Measurements from ENCODE around the gene ADAP2. TPM values are rescaled to one million over a fixed set of nuclear protein-coding genes. Genes with fewer than 3 reads are reported as not detected.
"Not testable (repeated sequence)": the region's sequence is repeated elsewhere in the genome, so short reads cannot be mapped to it uniquely, and the experiment has no call there.

Gene ADAP2
- total RNA-seq, 2 donors from 2014 or later, result 0.76 to 1.1 TPM

DNA sequence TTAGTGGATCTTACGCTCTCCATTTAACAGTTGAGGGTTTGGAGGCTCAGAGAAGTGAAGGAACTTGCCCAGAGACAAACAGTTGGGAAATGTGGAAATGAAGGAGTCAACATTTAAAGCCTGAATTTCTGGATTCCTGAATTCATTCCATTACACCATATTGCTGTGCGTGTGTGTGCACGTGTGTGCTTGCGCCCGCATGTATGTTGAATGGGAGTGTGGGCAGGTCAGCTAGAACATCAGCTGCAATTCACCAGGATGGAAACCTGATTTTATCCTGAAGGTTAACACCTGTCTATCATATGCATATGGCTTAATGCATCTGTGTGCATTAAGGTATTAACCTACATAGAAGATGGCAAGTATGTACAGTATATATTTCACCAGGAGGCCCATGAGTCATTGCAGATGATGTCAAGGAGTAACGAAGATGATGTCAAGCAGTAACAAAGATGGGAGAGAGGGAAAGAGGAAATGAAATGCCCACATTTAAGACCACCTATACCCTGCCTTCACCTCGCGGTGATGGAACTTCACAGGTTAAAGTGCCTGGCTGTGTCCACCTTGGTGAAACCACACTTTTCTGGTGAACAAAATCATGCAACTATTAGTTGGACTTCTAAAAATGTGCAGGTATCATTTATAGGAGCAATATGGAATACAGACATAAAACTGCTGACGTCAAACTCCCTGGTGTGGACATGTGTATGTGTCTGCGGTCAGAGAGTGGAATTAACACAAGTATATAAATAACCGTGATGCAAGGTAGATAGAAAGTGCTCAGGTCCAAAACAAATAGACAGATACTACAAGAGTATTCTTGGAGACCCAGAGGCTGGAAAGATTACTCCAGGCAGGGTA, 832 bp upstream of the ADAP2 start:
- peaks cover 29 to 44% of the 10 kb centered on the region in 2 donors for H3K27me3 Mint-ChIP-seq
- no peaks in the 10 kb centered on the region for H3K9me3 Mint-ChIP-seq
- ATAC-seq, result no peak
- H3K4me3 Mint-ChIP-seq, result peak overlapping the region; percentile 42
- no peaks in the 10 kb centered on the region for H3K36me3 Mint-ChIP-seq
- DNase-seq (ENCODE audit: low spot score), result no peak
- no peak overlapping the region for H3K27ac Mint-ChIP-seq
- H3K4me1 Mint-ChIP-seq (ENCODE audit: low read depth in 2 of 2), result peaks cover 13 to 15% of the 10 kb centered on the region in 2 donors

DNA sequence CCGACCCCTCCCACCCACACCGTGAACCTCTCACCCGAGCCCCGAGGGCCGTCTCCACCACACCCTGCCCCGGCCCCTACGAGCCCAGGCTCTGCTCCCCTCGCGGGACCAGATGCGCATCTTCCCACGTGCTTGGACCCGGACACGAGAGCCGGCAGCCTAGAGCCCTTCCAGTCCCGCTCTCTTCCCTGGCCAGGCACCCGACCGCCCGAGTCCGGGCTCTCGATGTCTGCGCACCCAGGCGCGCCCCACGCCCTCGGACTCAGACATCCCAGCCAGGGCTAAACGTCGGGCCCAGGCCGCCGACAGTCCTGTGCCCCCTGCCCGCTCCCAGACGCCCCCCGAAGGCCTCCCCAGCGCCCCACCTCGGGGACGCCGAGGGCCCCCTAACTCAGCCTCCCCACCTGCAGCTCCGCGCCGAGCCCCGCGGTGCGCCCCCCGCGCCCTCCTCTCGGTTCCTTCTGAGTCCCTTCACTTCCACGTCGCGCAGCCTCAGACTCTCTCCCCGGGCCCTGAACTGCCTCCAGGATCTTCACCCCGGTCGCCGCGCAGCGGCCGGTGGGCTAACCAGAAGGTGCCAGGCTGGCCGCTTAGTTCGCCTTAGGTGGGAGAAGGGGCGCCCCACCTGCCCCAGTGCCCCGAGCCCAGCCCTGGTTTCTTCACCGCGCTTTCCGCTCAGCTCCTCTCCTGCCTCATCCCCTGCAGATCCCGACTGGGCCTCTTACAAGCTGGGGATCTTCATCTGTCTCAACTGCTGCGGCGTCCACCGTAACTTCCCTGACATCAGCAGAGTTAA, 688 bp downstream of the ADAP2 start:
- DNase-seq (ENCODE audit: low spot score), result no peak
- ATAC-seq, result peak; percentile 39 to 56
- H3K9me3 Mint-ChIP-seq, result no peaks in the 10 kb centered on the region

DNA sequence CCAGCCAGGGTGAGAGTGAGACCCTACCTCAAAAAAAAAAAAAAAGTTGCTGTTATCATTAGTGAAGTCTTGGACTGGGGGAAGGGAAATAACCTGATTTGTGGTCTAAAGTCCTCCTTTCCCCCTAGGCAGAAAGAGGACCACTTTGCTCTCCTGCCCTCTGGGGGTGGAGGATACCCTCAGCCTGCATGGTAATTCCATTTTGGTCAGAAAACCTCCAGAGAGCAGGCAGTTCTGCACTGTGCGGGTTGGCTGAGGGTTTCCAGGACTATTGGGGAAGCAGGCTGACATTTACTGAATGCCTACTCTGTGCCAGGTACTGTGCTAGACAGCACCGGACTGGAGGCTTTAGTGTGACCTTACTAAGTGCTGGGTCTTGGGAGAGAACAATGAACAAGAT, 2.6 kb downstream of the ADAP2 start:
- no peaks in the 10 kb centered on the region for H3K9me3 Mint-ChIP-seq

More for the DNA sequence above, 688 bp downstream of the ADAP2 start:
- no peaks in the 10 kb centered on the region for H3K36me3 Mint-ChIP-seq
- no peak overlapping the region for H3K27ac Mint-ChIP-seq
- H3K27me3 Mint-ChIP-seq, result peaks cover 29 to 58% of the 10 kb centered on the region in 2 donors
- H3K4me1 Mint-ChIP-seq (ENCODE audit: low read depth in 2 of 2), result peaks cover 13 to 15% of the 10 kb centered on the region in 2 donors
- peak overlapping the region; percentile 58 for H3K4me3 Mint-ChIP-seq

DNA sequence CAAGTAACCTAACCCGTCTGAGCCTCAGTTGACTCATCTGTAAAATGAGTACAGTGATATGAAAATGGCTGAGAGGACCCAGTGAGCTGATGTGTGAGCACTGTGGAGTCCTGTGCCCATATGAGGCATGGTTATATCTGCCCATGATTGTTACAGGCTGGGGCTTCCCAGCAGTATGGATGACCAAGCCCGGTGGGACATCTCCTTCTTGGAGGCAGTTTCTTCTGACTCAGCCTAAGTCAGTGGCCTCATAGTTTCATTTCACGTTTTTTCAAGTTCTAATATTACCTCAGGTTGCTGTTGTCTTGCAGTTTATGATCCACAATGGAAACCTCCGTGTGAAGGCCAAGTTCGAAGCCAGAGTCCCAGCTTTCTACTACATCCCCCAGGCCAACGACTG, 4.8 kb downstream of the ADAP2 start:
- ATAC-seq, result no peak
- Mint-ChIP-seq H3K4me3 (no peak overlapping the region), H3K27me3 (peaks cover 14 to 30% of the 10 kb centered on the region in 2 donors), H3K36me3 (no peaks in the 10 kb centered on the region), H3K9me3 (no peaks in the 10 kb centered on the region), H3K27ac (no peak overlapping the region), H3K4me1 (ENCODE audit: low read depth in 2 of 2) (peaks cover 7% of the 10 kb centered on the region in 2 donors)
- DNase-seq (ENCODE audit: low spot score), result no peak

More for the DNA sequence above, 2.6 kb downstream of the ADAP2 start:
- DNase-seq (ENCODE audit: low spot score), result no peak
- Mint-ChIP-seq H3K4me1 (ENCODE audit: low read depth in 2 of 2) (peaks cover 13 to 15% of the 10 kb centered on the region in 2 donors), H3K4me3 (no peak overlapping the region), H3K36me3 (no peaks in the 10 kb centered on the region), H3K27ac (no peak overlapping the region), H3K27me3 (peaks cover 29 to 46% of the 10 kb centered on the region in 2 donors)
- no peak for ATAC-seq

GRCh38 chr17:30927756-30928155, 6.0 kb downstream of the ADAP2 start:
- ATAC-seq (no peak), DNase-seq (ENCODE audit: low spot score) (no peak)
- peaks cover 2 to 3% of the 10 kb centered on the region in 2 donors for H3K4me1 Mint-ChIP-seq (ENCODE audit: low read depth in 2 of 2)
- no peaks in the 10 kb centered on the region for H3K36me3 Mint-ChIP-seq
- no peaks in the 10 kb centered on the region for H3K9me3 Mint-ChIP-seq
- H3K27ac Mint-ChIP-seq, result no peak overlapping the region
- no peak overlapping the region for H3K4me3 Mint-ChIP-seq
- peaks cover 9 to 25% of the 10 kb centered on the region in 2 donors for H3K27me3 Mint-ChIP-seq

DNA sequence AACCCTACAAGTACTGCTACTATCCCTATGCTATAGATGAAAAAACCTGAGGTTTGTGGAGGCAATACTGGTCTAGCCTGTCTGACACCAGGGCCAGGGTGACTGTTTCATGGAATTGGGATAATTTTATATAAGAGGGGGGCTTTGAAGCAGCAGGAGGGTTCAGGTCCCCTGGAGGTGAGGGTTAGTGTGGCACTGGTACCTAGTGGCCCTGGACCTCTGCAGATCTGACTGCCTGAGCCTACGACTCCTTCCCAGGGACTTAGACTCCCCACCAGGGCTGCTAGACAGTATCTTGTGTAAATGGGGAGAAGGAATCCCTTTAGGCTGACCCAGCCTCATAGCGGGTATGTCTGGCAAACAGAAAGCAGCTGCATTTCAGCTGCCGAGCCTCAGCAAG, 6.8 kb downstream of the ADAP2 start:
- Mint-ChIP-seq H3K9me3 (no peaks in the 10 kb centered on the region), H3K4me1 (ENCODE audit: low read depth in 2 of 2) (no peaks in the 10 kb centered on the region), H3K27ac (no peak overlapping the region), H3K36me3 (no peaks in the 10 kb centered on the region), H3K4me3 (no peak overlapping the region), H3K27me3 (peaks cover 6 to 20% of the 10 kb centered on the region in 2 donors)
- DNase-seq (ENCODE audit: low spot score) (no peak), ATAC-seq (no peak)

- Mint-ChIP-seq H3K36me3 (no peaks in the 10 kb centered on the region), H3K27ac (no peak overlapping the region), H3K4me3 (no peak overlapping the region), H3K27me3 (peaks cover 4 to 20% of the 10 kb centered on the region in 2 donors), H3K4me1 (ENCODE audit: low read depth in 2 of 2) (no peaks in the 10 kb centered on the region), H3K9me3 (no peaks in the 10 kb centered on the region)
- DNase-seq (ENCODE audit: low spot score) (no peak), ATAC-seq (no peak)
These were observed 7.4 kb downstream of the ADAP2 start for GRCh38 chr17:30929081-30929633.

- ATAC-seq; H3K27ac Mint-ChIP-seq; H3K9me3 Mint-ChIP-seq; H3K4me3 Mint-ChIP-seq; DNase-seq (ENCODE audit: low spot score); H3K36me3 Mint-ChIP-seq; H3K4me1 Mint-ChIP-seq (ENCODE audit: low read depth in 2 of 2): not testable (repeated sequence)
- peaks cover 3 to 20% of the 10 kb centered on the region in 2 donors for H3K27me3 Mint-ChIP-seq
These were observed 8.1 kb downstream of the ADAP2 start for GRCh38 chr17:30929861-30930260.

DNA sequence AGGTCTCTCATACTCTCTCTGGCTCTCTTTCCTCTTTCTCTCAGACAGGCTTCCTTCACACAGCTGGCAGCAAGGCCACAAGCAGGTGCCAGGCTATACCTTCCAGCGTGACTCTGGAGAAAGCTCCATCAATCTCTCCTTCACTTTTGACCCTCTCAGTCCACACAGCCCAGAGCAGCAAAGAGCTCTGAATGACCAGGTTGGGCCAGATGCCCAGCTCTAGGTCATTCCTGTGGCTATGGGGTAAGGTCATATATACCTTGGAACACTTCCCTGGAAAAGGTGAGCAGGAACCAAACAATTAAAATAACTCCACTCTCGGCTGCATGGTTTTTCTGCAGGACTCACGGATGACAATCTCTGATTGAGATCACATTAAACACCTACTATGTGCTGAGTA, 8.8 kb downstream of the ADAP2 start:
- ATAC-seq (no peak), DNase-seq (ENCODE audit: low spot score) (no peak)
- Mint-ChIP-seq H3K4me3 (no peak overlapping the region), H3K27me3 (peaks cover under 1 to 18% of the 10 kb centered on the region in 2 donors), H3K27ac (no peak overlapping the region), H3K9me3 (no peaks in the 10 kb centered on the region), H3K4me1 (ENCODE audit: low read depth in 2 of 2) (no peaks in the 10 kb centered on the region), H3K36me3 (no peaks in the 10 kb centered on the region)

- H3K9me3 Mint-ChIP-seq; H3K4me3 Mint-ChIP-seq; H3K36me3 Mint-ChIP-seq; DNase-seq (ENCODE audit: low spot score); H3K27ac Mint-ChIP-seq; H3K4me1 Mint-ChIP-seq (ENCODE audit: low read depth in 2 of 2); H3K27me3 Mint-ChIP-seq; ATAC-seq: not testable (repeated sequence)
These were observed 9.8 kb downstream of the ADAP2 start for GRCh38 chr17:30931582-30931981.

GRCh38 chr17:30933966-30934365, 12.2 kb downstream of the ADAP2 start:
- H3K27ac Mint-ChIP-seq, result no peak overlapping the region
- ATAC-seq, result no peak
- no peak for DNase-seq (ENCODE audit: low spot score)
- no peak overlapping the region for H3K4me3 Mint-ChIP-seq
- H3K9me3 Mint-ChIP-seq, result no peaks in the 10 kb centered on the region
- H3K27me3 Mint-ChIP-seq, result no peaks in the 10 kb centered on the region
- H3K4me1 Mint-ChIP-seq (ENCODE audit: low read depth in 2 of 2), result no peaks in the 10 kb centered on the region
- no peaks in the 10 kb centered on the region for H3K36me3 Mint-ChIP-seq

DNA sequence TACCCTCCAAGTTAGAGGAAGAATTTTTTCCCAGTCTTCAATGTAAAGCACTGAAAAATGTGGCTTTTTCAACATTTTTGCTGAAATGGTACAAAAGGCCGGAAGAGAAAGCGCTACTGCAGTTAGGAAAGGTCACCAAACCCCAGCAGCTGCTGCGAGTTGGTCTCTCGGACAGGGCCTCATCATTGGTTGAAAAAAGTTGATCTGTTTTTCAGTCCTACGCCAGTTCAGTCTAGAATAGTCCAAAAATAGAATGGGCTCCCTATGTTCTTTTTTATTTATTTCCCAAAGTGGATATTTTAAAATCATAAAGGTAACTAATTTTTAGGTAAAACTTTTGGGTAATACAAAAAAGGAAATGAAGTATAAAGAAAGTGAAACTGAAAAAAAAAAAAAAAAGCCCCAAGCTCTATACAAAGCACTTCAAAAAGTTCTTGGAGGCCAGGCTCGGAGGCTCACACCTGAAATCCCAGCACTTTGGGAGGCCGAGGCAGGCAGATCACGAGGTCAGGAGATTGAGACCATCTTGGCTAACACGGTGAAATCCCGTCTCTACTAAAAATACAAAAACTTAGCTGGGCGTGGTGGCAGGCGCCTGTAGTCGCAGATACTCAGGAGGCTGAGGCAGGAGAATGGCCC, 17.4 kb downstream of the ADAP2 start:
- Mint-ChIP-seq H3K36me3 (no peaks in the 10 kb centered on the region), H3K4me3 (peak overlapping the region; percentile 17), H3K27ac (peak overlapping the region; percentile 45 to 64), H3K27me3 (no peaks in the 10 kb centered on the region), H3K4me1 (ENCODE audit: low read depth in 2 of 2) (no peaks in the 10 kb centered on the region), H3K9me3 (no peaks in the 10 kb centered on the region)
- no peak for DNase-seq (ENCODE audit: low spot score)
- peak in 1 of 2 donors; percentile 46 for ATAC-seq

DNA sequence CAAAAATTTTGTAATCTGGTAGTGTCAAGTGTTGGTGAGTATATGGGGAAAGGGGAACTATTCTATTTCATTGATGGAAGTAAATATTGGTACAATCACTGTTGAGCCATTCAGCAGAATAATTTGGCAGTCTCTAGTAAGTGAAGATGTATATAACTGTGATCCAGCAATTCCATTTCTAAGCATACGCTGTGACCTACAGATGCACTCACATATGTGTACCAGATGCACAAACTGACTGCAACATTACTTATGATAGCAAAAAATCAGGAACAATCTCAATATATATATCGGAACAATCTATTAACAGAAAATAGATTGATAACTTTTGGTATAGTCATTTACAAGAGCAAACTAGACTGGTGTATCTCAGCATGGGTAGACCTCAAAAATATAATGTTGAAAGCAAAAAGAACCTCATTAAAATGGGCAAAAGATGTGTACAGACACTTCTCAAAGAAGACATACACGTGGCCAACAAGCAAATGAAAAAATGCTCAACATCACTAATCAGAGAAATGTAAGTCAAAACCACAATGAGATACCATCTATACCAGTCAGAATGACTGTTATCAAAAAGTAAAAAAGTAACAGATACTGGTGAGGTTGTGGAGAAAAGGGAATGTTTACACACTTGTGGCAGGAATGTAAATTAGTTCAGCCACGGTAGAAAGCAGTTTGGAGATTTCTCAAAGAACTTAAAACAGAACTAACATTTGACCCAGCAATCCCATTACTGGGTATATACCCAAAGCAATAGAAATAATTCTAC, 20.7 kb downstream of the ADAP2 start:
- Mint-ChIP-seq H3K36me3 (no peaks in the 10 kb centered on the region), H3K4me1 (ENCODE audit: low read depth in 2 of 2) (no peaks in the 10 kb centered on the region), H3K27ac (no peak overlapping the region), H3K9me3 (no peaks in the 10 kb centered on the region), H3K27me3 (no peaks in the 10 kb centered on the region), H3K4me3 (no peak overlapping the region)
- ATAC-seq (no peak), DNase-seq (ENCODE audit: low spot score) (no peak)

All from natural killer cell treated with Interleukin-12 subunit alpha and Interleukin-12 subunit beta and Interleukin-15 and Interleukin-18, amount 100 ng/mL, for 72 hours (primary cell).